Ectodermal cell (in vitro differentiated cells): ENCODE results near the gene YPEL5.

Experiments
- H3K27ac ChIP-seq: 2 replicates; pipeline ENCODE4 v1.7.0; 2013; ENCODE audit warnings: mild to moderate bottlenecking, low read depth, low read length; ENCODE audit not compliant: insufficient read depth, poor library complexity, severe bottlenecking
- H3K27me3 ChIP-seq: 2 replicates; pipeline ENCODE4 v1.7.0; 2013; ENCODE audit warnings: mild to moderate bottlenecking, low read length; ENCODE audit not compliant: insufficient read depth, control insufficient read depth, poor library complexity, severe bottlenecking
- H3K36me3 ChIP-seq: one replicate; pipeline ENCODE4 v1.7.0; 2013; ENCODE audit warnings: low read length; ENCODE audit not compliant: control insufficient read depth, insufficient read depth
- H3K4me1 ChIP-seq: one replicate; pipeline ENCODE4 v1.7.0; 2013; ENCODE audit warnings: low read length; ENCODE audit not compliant: control insufficient read depth, insufficient read depth
- H3K4me3 ChIP-seq: 2 replicates; pipeline ENCODE4 v1.7.0; 2013; ENCODE audit warnings: low read depth, low read length, control low read depth; ENCODE audit not compliant: insufficient read depth
- H3K9me3 ChIP-seq: 2 replicates; pipeline ENCODE4 v1.7.0; 2013; ENCODE audit warnings: mild to moderate bottlenecking, low read length, moderate library complexity; ENCODE audit not compliant: control insufficient read depth
- WGBS, 2 experiments: methylation state at CpG; one replicate each; pipeline ENCODE4 v1.1.7; 2013; ENCODE audit warnings: missing lambda C conversion rate in 2 of 2; 5-methylcytosine and 5-hydroxymethylcytosine counted together

YPEL5 gene

DNA sequence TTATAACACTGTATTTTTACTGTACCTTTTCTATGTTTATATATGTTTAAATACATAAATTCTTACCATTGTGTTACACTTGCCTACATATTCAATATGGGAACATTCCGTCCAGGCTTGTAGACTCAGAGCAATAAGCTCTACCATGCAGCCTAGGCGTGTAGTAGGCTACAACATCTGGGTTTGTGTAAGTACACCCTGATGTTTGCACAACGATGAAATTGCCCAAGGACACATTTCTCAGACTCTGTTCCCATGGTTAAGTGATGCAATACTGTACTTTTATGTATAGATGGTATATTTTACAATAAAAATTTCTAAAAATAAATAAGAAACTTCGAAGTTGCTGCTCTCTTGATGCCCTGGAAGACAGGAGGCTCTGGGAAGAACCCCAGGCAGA, 38.4 kb downstream of the YPEL5 start:
- no peaks in the 10 kb centered on the region for H3K36me3 ChIP-seq
- no peaks in the 10 kb centered on the region for H3K27me3 ChIP-seq
- no peaks in the 10 kb centered on the region for H3K9me3 ChIP-seq
- no peak overlapping the region for H3K27ac ChIP-seq
- 93 to 99% methylated on average over 3 to 4 of the region's 4 CpGs for WGBS, 2 experiments
- no peaks in the 10 kb centered on the region for H3K4me1 ChIP-seq
- no peak overlapping the region for H3K4me3 ChIP-seq

DNA sequence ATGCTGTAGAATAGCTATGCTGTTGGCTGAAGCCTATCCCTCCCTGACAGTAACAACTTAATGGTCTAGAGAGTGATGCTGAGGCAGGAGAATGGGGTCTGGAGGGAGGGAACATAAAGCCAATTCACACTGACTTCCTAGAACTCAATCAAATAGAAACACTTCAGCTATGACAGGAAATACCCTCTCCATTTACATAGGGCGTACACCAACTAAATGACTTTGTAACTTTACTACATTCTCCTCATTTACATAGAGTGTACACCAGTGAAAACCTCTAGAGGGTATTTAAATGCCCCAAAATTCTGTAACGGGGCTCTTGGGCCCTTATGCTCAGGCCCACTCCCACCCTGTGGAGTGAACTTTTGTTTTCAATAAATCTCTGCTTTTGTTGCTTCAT, 41.5 kb downstream of the YPEL5 start:
- 91 to 92% methylated on average over 2 of the region's 2 CpGs for WGBS, 2 experiments
- no peak overlapping the region for H3K27ac ChIP-seq
- H3K9me3 ChIP-seq, result no peaks in the 10 kb centered on the region
- no peaks in the 10 kb centered on the region for H3K4me1 ChIP-seq
- H3K4me3 ChIP-seq, result no peak overlapping the region
- no peaks in the 10 kb centered on the region for H3K27me3 ChIP-seq
- no peaks in the 10 kb centered on the region for H3K36me3 ChIP-seq

DNA sequence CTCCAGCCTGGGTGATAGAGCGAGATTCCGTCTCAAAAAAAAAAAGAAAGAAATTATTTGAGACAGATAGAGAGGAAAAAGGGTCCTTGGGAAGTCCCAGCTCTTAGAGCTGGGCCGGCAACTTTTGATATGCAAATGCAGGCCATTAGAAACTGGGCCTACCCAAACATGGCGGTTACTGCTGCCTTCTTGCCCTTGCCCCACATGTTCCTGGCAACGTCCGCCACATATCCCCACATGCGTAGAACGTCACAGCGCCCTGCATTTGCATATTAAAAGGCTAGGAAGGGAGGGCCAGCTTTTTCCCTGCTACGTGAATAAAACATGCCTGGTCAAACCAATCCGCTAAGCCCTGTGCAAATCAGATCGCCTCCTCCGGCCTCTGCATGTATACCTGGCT, 43.8 kb downstream of the YPEL5 start:
- Histone ChIP-seq H3K27ac (no peak overlapping the region), H3K4me1 (no peaks in the 10 kb centered on the region), H3K27me3 (no peaks in the 10 kb centered on the region), H3K36me3 (no peaks in the 10 kb centered on the region), H3K4me3 (no peak overlapping the region), H3K9me3 (no peaks in the 10 kb centered on the region)
- 88 to 91% methylated on average over 13 of the region's 13 CpGs for WGBS, 2 experiments

DNA sequence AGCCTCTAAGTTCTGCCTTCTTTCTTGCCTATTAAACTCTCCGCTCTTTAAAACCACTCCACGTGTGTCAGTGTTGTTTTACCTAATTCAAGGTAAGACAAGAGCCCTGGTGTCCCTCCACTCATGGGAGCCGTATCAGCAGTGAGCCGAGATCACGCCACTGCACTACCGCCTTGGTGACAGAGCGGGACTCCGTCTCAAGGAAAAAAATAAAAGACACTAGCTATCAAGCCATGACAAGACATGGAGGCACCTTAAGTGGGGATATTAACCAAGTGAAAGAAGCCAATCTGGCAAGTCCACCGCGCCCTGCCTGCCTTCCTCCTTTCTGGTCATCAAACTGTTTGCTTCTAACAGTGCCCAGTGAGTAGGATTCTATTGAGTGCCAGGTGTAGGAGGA, 44.3 kb downstream of the YPEL5 start:
- Histone ChIP-seq H3K9me3 (no peaks in the 10 kb centered on the region), H3K4me1 (no peaks in the 10 kb centered on the region)

DNA sequence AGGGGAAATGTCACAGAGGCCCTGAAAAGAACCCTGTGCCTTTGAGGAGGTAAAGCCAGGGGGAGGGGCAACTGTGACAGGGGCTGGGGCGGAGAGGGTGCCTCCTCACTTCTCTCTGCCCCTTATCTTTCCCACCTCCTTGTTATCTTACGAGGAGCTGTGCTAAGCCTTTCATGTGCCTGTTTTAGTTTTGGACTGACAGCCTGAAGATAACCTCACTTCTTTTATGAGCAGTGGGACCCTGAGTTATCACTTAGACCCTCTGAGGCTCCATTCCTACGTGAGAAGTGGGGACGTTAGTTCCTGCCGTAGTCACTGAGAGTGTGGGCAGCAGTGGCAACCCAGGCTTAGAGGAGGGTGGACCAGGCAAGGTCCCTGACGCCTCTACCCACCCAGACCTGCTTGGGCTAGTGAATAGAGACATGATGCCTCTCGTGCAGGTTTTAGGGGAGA, 45.0 kb downstream of the YPEL5 start:
- Histone ChIP-seq H3K4me1 (no peaks in the 10 kb centered on the region), H3K36me3 (no peaks in the 10 kb centered on the region), H3K27me3 (no peaks in the 10 kb centered on the region), H3K9me3 (no peaks in the 10 kb centered on the region), H3K4me3 (no peak overlapping the region), H3K27ac (no peak overlapping the region)
- 82 to 85% methylated on average over 7 of the region's 7 CpGs for WGBS, 2 experiments

More for the DNA sequence above, 44.3 kb downstream of the YPEL5 start:
- WGBS, 2 experiments, result 95 to 97% methylated on average over 10 of the region's 10 CpGs
- Histone ChIP-seq H3K4me3 (no peak overlapping the region), H3K27ac (no peak overlapping the region), H3K27me3 (no peaks in the 10 kb centered on the region), H3K36me3 (no peaks in the 10 kb centered on the region)

DNA sequence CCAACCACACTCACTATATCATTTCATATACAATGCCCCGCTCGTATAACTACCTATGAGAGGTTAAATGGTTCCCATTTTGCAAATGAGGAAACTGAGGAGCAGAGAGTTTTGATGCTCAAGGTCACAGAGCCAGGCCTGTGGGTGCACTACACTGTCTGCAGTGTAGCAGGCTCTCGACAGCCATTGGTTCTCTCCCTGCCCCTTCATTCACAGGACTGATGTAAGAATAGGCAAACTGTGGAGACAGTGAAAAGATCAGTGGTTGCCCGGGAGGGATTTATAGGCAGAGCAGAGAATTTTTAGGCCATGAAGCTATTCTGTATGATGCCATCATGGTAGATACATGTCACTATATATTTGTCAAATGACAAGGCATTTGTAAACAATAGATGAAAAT, 45.5 kb downstream of the YPEL5 start:
- Histone ChIP-seq H3K27me3 (no peaks in the 10 kb centered on the region), H3K4me1 (no peaks in the 10 kb centered on the region), H3K4me3 (no peak overlapping the region), H3K36me3 (no peaks in the 10 kb centered on the region), H3K9me3 (no peaks in the 10 kb centered on the region), H3K27ac (no peak overlapping the region)
- 92 to 93% methylated on average over 4 of the region's 4 CpGs for whole genome bisulfite sequencing, 2 experiments

DNA sequence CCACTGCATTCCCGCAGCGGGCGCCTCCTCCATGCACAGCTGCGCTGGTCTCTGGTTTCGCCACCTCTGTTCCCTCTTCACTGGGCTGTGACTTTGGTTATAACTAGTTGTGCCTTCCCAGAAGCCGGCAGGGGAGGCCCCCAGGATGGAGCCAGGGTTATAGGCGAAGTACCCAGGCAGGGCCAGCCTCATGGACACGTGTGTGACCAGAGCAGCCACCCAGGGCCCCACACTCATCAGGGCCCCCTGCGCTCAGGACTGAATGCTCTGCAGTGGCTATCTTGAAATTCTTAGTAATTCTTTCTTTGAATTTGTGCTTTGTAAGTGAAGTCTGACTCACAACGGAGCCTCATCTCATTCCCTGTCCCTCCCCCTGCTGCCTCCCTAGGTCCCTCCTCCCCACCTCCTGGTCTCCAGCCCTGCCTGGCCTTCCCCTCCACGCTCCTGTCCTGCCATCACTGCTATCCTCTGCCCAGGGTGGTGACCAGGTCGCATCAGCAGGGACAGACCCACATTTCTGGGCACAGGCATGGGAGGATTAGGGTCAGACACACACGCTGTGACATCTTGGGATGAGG, 46.4 kb downstream of the YPEL5 start:
- Histone ChIP-seq H3K9me3 (no peaks in the 10 kb centered on the region), H3K36me3 (no peaks in the 10 kb centered on the region), H3K27ac (no peak overlapping the region), H3K27me3 (no peaks in the 10 kb centered on the region), H3K4me3 (no peak overlapping the region), H3K4me1 (no peaks in the 10 kb centered on the region)
- WGBS, 2 experiments, result 87 to 90% methylated on average over 13 of the region's 13 CpGs

DNA sequence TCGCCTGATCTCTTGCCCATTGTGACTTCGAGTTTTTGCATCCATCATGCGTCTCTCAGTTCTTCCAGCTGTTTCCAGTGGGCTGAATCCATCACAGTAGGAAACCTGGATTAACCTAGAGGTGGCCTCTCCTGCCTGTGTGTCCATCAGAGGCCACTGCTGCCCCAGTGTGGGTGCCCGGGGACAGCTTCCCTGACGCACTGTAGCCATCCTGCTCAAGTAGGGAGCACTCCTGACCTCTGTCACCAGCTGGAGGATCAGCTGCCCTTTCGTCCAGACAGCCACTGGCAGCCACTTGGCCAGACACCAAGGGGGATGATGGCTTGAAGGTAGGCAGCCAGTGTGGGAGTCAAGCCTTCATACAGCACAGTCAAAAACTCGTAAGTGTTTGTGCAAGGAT, 47.6 kb downstream of the YPEL5 start:
- H3K9me3 ChIP-seq, result no peaks in the 10 kb centered on the region
- no peak overlapping the region for H3K27ac ChIP-seq
- WGBS, 2 experiments, result 77% methylated on average over 7 of the region's 7 CpGs
- H3K27me3 ChIP-seq, result no peaks in the 10 kb centered on the region
- H3K4me1 ChIP-seq, result no peaks in the 10 kb centered on the region
- H3K4me3 ChIP-seq, result no peak overlapping the region
- H3K36me3 ChIP-seq, result no peaks in the 10 kb centered on the region

DNA sequence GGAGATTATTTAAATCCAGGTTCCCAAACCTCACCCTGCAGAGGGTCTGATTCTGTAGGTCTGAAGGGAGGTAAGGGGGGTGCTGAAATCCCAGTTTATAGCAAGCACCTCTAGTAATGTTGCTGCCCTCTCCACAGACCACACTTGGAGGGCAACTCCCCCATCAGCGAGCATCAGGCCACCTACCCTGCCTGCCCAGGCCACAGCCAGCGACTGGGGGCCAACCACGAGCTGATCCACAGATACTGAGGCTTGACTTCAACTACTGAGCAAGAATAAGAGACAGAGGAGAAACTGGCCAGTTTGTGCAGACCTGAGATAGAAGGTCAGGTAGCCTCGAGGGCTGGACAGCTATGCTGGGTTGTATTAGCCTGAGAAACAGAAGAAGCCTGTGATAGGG, 48.2 kb downstream of the YPEL5 start:
- Histone ChIP-seq H3K4me3 (no peak overlapping the region), H3K27ac (no peak overlapping the region), H3K9me3 (no peaks in the 10 kb centered on the region), H3K27me3 (no peaks in the 10 kb centered on the region), H3K36me3 (no peaks in the 10 kb centered on the region), H3K4me1 (no peaks in the 10 kb centered on the region)
- 93% methylated on average over 4 of the region's 4 CpGs for WGBS, 2 experiments

DNA sequence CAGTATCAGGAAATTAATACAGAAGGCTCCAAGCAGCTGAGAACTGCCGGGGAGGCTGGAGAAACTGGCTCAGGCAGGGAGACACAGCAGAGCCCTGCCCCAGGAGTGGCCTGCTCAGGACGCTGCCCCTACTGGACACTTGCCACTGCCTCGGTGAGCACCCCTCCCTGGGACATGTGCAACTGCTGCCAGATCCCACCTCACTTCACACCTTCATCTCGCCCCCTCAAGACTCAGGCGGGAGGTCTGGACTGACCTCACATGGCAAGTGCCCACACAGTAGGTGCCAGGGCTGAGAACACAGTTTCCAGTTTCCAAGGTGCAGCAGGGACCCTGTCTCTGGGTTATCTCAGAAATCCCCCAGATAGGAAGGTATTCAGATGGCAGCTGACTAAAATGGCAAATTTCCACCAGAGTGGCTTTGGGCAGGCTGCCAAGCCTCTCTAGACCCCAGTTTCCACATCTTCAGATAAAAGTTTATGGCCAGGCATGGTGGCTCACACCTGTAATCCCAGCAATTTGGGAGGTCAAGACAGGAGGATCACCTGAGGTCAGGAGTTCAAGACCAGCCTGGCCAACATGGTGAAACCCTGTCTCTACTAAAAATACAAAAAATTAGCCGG, 50.9 kb downstream of the YPEL5 start:
- Histone ChIP-seq H3K27ac (no peak overlapping the region), H3K36me3 (no peaks in the 10 kb centered on the region), H3K4me3 (no peak overlapping the region), H3K4me1 (no peaks in the 10 kb centered on the region), H3K27me3 (no peaks in the 10 kb centered on the region), H3K9me3 (no peaks in the 10 kb centered on the region)
- WGBS, 2 experiments, result 85 to 87% methylated on average over 6 of the region's 6 CpGs
